Urothelium cell line (cell line): ENCODE results near the gene PLCB4.
"Not testable (repeated sequence)": the region's sequence is repeated elsewhere in the genome, so short reads cannot be mapped to it uniquely, and the experiment has no call there.

Experiments used
- DNase-seq: peaks from one replicate; pipeline ENCODE4 v3.0.0; 2011; ENCODE audit warnings: low spot score, mixed read lengths
- FAIRE-seq: peaks from 2 replicates; lab custom pipeline; 2011; peaks lifted over from hg19 to GRCh38; lab: Jason Lieb, UNC

PLCB4 gene

DNA sequence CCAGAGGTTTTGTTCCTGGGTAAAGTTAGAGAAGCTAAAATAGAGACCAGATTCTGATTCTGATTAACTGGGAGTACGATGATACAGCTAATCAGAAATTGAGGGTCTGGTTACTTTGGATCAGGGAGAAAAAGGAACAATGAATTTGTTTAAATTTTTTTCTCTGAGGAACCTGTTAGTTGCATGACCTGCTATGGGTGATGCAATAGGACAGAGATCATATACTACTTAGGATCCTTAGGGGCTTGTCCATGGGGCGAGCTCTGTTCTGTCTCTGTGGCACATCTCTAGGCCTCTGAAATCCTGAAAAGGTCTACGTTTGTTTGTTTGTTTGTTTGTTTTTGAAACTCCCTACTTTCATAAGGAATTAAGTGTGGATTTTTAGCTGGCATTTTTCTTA is 279.4 kb downstream of the PLCB4 start:
- no peak for DNase-seq
- FAIRE-seq = no peak

DNA sequence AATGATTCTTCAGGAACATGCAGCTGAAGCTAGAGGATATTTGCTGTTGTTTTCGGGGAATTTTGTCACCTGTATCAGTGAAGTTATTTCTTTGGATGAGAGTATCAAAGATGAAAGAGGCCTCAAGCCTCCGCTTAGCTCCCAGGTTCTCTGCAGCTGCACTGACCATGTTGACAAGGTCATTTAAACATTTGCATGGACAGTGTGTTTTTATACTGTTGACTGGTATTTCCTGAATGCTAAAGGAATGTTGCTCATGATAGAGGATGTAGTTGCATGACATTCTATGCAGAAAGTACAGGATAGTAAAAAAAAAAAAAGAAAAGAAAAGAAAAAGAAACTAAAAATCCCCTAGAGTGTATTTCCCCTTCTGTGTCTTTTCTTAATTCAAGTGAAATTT is 279.9 kb downstream of the PLCB4 start:
- FAIRE-seq = no peak

GRCh38 chr20:9349249-9349648 is 280.4 kb downstream of the PLCB4 start:
- FAIRE-seq = no peak
- DNase-seq = no peak

More for the DNA sequence above, 279.9 kb downstream of the PLCB4 start:
- no peak for DNase-seq

GRCh38 chr20:9352739-9353138 is 283.9 kb downstream of the PLCB4 start:
- no peak for DNase-seq
- FAIRE-seq = no peak

DNA sequence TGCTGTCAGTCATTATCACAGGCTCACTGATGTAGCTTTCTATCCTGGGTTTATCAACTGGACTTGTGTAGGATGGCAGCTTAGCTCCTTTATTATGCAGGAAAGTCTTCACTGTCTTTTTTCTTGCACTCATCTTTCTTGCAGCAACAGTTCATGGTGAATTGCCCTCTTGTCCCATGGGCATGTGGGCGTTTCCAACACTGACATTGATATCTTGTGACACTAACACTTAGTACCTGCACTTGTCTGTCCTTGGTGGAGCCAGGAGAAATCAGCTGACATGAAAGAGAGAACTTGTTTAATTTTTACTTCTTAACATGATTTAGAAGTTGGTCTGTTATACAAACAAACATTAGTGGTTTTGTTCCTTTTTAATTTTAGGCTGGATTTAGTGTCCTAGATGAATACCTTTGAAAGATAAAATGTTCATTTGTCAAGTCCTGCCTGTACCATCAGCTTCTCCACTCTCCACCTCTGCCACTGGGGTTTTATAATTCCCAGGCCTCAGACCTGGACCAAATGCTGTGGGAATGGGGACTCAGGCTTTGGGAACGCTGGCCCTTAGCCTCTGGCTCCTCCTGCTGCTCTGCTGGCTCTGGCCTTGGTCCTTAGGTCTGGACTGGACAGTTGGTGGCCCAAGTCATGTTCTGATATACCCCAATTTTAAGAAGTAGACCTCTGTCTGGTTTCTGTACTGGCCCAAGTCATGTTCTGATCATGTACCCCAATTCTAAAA is 284.5 kb downstream of the PLCB4 start:
- DNase-seq (no peak), FAIRE-seq (no peak)

- no peak for FAIRE-seq
- DNase-seq = no peak
Observed at GRCh38 chr20:9353916-9354276, 285.0 kb downstream of the PLCB4 start.

- no peak for FAIRE-seq
Observed at GRCh38 chr20:9354579-9354978, 285.7 kb downstream of the PLCB4 start.

DNA sequence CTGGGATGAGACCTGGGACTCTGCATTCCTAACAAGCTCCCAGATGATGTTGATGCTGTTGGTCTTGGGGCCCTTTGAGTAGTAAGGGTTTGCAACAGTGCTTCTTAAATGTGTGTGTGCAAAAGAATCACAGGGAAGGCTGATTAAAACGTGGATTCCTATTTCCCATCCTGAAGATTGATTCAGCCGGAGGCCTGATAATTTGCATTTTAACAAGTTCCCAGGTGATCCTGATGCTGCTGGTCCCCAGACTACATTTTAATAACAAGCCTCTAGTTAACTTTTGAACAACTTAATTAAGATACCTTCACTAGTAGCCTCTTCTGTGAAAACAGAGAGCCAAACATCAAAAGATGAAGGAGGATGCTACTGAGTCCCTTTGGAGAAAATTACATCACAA is 289.1 kb downstream of the PLCB4 start:
- FAIRE-seq (no peak), DNase-seq (no peak)

More at GRCh38 chr20:9354579-9354978, 285.7 kb downstream of the PLCB4 start:
- DNase-seq = no peak

DNA sequence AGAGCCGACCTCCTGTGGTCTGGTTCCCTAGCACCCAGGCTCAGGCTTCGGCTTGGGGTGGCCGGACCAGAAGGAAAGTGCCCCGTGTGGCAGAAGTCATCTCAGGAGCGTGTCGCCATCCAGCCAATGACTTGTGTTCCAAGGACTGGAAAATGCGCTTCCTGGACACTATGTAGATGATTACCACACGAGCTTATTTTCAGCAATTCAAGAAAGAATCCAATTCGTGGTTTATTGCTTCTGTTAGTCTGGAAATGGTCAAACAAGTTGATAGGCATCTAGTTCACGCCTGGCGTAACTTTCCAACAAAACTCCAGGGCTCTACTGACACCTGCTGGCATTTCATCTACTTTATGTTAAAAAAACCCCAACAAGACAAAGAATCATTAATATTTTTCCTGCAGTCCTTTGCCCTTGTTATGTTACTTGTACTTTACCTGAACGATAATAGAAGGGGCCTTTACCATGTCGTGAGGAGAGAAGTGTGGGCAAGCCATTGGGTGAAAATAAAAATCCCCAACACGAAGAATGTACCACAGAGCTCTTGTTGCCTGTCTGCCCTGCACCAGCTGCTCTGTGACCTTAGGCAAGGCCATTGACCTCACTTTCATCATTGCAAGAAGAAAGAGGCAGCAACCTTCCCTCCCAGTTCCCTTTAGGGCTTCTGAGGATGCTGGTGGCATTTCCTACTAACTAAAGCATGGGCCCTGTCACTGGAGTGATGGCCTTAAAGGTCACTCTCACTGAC is 290.8 kb downstream of the PLCB4 start:
- DNase-seq = peak; percentile 54
- peak; percentile 9 for FAIRE-seq

- no peak for DNase-seq
- no peak for FAIRE-seq
Observed at GRCh38 chr20:9360431-9360830, 291.5 kb downstream of the PLCB4 start.

DNA sequence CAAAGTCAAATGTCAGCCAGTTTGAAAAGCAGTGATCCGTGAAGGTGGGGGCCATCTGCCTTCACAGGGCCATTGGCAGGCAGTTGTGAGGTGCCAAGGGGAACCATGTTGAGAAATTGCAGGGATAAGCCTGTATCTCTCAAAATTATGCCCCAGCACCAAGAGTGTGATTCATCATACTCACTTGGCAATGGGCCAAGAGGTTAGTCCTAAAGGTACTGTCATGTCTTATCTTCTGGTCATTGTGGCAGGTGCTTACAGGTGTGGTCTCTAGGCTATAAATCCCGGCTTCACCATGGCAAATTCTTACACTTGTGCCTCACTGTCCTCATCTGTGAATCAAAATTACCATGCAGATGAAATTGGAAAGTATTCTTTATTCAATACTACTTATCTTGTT is 294.8 kb downstream of the PLCB4 start:
- FAIRE-seq (no peak), DNase-seq (peak; percentile 32)

DNA sequence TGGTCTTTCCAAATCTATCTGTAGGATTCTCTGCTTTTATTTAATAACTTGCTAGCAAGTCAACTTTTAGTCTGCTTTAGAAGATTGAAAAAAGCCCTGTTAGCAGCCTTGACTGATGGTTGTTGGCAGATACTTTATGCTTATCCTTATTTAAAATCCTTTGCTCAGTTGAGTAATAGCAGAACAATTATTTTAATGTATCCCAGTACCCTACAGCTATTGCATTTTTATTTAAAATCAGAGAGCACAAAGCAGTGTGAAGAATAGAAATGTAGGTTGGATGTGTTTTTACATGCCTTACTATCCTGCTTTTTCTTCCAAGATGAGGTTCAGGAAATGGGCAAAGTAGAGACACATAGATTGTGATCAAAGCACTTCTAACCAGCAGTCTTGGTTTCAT is 298.4 kb downstream of the PLCB4 start:
- DNase-seq = no peak
- no peak for FAIRE-seq

DNA sequence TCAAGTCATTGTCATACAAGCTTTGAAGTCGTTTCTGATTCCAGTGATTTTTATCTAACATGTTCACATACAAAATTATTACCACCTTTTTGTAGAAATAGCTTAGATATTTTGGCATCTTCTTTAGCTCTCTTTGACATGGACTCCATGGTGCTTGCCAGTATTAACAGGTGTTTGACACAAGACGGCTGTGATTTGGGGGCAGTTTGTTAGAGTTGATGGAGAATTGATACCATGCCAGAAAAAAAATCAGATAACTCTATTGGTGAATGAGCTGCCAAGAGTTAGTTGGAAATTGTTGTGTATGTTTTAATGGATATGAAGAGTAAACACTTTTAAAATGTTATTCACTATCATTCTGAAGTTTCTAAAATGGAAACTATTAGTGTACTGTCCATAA is 298.9 kb downstream of the PLCB4 start:
- FAIRE-seq (no peak), DNase-seq (no peak)

- no peak for DNase-seq
- FAIRE-seq = no peak
Observed at GRCh38 chr20:9368893-9369292, 300.0 kb downstream of the PLCB4 start.

- DNase-seq = no peak
- no peak for FAIRE-seq
Observed at GRCh38 chr20:9369557-9369956, 300.7 kb downstream of the PLCB4 start.

GRCh38 chr20:9374072-9374471 is 305.2 kb downstream of the PLCB4 start:
- no peak for FAIRE-seq

DNA sequence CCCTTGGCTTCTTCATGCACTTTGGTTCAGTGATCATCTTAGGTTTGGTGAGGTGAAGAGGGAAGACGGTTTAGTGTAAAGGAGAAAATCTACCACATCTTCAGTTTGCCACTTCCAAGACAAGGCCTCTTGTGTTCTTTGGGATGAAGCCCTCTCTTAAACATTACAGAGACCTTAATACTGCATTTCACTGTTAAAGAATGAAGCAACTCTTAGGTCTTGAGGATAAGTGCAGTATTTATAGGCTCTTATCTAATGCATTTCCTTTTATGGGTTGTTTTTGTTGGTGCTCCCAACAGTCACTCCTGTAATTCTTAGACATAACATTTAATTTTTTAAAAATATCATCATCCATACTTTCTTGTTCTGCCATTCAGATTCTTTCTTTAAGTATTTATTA is 305.6 kb downstream of the PLCB4 start:
- DNase-seq = no peak

More at GRCh38 chr20:9374072-9374471, 305.2 kb downstream of the PLCB4 start:
- DNase-seq = no peak

DNA sequence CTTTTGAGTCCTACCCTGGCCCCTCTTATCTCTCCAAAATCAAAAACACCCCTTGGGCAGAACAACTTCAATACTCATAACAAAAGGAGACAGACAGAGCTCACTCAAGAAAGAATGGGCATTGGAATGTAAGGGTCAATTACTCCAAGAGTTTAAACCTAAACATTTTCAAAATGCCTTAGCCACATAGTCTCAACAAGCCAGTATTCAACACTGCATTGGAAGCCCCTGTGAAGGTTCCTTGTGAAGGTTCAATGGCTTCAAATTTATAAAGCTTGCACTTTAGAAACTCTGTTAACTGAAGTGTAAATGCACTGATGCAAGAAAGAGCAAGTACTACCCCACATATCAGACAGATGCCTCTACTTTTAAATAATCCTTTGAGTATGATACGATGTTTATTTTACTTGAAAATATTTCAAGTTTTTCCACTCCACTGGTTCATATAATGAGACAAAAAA is 306.4 kb downstream of the PLCB4 start:
- no peak for DNase-seq

More for the DNA sequence above, 305.6 kb downstream of the PLCB4 start:
- FAIRE-seq = no peak

DNA sequence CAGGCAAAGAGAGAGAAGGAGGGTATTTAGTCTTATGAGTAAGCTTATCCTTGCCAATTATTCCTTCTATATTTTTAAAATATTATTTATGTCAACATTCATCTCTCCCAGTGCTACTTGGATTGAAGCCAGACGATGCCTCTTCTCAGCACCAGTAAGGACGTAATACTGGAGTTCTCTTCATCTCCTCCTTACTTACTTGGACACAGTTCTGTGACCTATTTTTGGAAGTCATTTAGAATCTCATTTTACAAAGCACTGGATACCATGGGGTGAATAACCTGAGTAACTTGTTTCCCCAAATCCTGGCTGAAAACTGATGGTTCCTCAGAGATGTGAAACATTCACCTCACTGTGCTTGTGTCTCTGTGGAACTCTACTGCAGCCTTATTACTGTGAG is 308.1 kb downstream of the PLCB4 start:
- FAIRE-seq = no peak
- no peak for DNase-seq

More for the DNA sequence above, 306.4 kb downstream of the PLCB4 start:
- FAIRE-seq = no peak

- not testable (repeated sequence) for FAIRE-seq
Observed at GRCh38 chr20:9385345-9386310, 316.7 kb downstream of the PLCB4 start.

More at GRCh38 chr20:9385345-9386310, 316.7 kb downstream of the PLCB4 start:
- not testable (repeated sequence) for DNase-seq
